ENCODE results near the gene CD36. TPM values are rescaled to one million over a fixed set of nuclear protein-coding genes. Genes with fewer than 3 reads are reported as not detected.

CD36 gene
- total and polyA plus RNA-seq, 10 of the 15 experiments (the other 5 are each of a cell fraction or from before 2014, with no cell fraction given), result 0.20 to 283 (median 172) TPM

DNA sequence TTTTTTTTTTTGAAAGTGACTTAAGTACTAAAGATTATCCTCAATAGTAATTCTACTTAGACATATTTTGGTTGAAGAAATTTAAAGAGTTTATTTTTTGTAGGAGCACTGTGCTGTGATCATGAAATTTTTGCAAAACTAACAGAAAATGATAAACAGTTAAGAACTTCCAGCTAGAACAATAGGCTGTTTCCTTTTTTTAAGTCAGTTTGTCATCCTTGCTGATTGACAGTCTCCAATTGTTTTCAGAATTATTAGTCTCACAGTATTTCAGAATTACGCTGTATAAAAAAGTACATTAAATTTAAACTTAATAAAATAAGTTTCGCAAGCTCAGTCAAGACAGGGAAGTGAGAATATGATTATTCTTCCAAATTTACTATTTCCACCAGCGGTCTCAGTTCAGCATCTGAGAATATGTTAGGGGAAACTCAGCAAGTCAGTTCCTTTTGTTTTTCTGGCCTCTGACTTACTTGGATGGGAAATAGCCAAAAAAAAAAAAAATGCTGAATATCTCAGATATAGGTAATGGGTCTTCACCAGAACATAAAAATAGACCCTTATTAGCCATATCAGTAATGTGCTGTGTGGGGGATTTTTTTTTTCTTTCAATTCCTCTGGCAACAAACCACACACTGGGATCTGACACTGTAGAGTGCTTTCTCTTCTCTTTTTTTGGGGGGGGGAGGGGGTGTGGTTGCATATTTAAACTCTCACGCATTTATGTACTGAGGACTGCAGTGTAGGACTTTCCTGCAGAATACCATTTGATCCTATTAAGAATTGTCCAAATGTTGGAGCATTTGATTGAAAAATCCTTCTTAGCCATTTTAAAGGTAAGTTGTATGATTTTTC is at the start of gene CD36 (continued):
- TF ChIP-seq, protein P1, sequence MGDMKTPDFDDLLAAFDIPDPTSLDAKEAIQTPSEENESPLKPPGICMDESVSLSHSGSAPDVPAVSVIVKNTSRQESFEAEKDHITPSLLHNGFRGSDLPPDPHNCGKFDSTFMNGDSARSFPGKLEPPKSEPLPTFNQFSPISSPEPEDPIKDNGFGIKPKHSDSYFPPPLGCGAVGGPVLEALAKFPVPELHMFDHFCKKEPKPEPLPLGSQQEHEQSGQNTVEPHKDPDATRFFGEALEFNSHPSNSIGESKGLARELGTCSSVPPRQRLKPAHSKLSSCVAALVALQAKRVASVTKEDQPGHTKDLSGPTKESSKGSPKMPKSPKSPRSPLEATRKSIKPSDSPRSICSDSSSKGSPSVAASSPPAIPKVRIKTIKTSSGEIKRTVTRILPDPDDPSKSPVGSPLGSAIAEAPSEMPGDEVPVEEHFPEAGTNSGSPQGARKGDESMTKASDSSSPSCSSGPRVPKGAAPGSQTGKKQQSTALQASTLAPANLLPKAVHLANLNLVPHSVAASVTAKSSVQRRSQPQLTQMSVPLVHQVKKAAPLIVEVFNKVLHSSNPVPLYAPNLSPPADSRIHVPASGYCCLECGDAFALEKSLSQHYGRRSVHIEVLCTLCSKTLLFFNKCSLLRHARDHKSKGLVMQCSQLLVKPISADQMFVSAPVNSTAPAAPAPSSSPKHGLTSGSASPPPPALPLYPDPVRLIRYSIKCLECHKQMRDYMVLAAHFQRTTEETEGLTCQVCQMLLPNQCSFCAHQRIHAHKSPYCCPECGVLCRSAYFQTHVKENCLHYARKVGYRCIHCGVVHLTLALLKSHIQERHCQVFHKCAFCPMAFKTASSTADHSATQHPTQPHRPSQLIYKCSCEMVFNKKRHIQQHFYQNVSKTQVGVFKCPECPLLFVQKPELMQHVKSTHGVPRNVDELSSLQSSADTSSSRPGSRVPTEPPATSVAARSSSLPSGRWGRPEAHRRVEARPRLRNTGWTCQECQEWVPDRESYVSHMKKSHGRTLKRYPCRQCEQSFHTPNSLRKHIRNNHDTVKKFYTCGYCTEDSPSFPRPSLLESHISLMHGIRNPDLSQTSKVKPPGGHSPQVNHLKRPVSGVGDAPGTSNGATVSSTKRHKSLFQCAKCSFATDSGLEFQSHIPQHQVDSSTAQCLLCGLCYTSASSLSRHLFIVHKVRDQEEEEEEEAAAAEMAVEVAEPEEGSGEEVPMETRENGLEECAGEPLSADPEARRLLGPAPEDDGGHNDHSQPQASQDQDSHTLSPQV (IDR thresholded peaks at IDR 0.05), result no peak
- TF ChIP-seq, protein P2, sequence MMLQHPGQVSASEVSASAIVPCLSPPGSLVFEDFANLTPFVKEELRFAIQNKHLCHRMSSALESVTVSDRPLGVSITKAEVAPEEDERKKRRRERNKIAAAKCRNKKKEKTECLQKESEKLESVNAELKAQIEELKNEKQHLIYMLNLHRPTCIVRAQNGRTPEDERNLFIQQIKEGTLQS (IDR thresholded peaks at IDR 0.05; ENCODE audit: borderline replicate concordance, extremely low read depth, low read depth, low read length), result no peak
- no peak for TF ChIP-seq GATAD2B (conservative IDR thresholded peaks at IDR 0.05; ENCODE audit: low read depth)
- TF ChIP-seq MEF2B (IDR thresholded peaks at IDR 0.05; ENCODE audit: partially characterized antibody, poor library complexity, severe bottlenecking), result peak; percentile 53
- TF ChIP-seq RAD51 (IDR thresholded peaks at IDR 0.05), result no peak
- TF ChIP-seq, protein P3, sequence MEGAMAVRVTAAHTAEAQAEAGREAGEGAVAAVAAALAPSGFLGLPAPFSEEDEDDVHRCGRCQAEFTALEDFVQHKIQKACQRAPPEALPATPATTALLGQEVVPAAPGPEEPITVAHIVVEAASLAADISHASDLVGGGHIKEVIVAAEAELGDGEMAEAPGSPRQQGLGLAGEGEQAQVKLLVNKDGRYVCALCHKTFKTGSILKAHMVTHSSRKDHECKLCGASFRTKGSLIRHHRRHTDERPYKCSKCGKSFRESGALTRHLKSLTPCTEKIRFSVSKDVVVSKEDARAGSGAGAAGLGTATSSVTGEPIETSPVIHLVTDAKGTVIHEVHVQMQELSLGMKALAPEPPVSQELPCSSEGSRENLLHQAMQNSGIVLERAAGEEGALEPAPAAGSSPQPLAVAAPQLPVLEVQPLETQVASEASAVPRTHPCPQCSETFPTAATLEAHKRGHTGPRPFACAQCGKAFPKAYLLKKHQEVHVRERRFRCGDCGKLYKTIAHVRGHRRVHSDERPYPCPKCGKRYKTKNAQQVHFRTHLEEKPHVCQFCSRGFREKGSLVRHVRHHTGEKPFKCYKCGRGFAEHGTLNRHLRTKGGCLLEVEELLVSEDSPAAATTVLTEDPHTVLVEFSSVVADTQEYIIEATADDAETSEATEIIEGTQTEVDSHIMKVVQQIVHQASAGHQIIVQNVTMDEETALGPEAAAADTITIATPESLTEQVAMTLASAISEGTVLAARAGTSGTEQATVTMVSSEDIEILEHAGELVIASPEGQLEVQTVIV (IDR thresholded peaks at IDR 0.05; ENCODE audit: borderline replicate concordance, partially characterized antibody), result no peak
- peak; percentile 58; the same call in 1 of the 2 replicates for TF ChIP-seq CREB1 (IDR thresholded peaks at IDR 0.05; ENCODE audit: low read depth)
- TF ChIP-seq, protein P4, sequence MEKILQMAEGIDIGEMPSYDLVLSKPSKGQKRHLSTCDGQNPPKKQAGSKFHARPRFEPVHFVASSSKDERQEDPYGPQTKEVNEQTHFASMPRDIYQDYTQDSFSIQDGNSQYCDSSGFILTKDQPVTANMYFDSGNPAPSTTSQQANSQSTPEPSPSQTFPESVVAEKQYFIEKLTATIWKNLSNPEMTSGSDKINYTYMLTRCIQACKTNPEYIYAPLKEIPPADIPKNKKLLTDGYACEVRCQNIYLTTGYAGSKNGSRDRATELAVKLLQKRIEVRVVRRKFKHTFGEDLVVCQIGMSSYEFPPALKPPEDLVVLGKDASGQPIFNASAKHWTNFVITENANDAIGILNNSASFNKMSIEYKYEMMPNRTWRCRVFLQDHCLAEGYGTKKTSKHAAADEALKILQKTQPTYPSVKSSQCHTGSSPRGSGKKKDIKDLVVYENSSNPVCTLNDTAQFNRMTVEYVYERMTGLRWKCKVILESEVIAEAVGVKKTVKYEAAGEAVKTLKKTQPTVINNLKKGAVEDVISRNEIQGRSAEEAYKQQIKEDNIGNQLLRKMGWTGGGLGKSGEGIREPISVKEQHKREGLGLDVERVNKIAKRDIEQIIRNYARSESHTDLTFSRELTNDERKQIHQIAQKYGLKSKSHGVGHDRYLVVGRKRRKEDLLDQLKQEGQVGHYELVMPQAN (conservative IDR thresholded peaks at IDR 0.05), result no peak
- no peak for TF ChIP-seq CHD1 (IDR thresholded peaks at IDR 0.05; ENCODE audit: low read depth, low read length)
